Measurements from ENCODE around the gene C20orf144.

C20orf144 gene

GRCh38 chr20:33677991-33678702 lies 16.0 kb downstream of the C20orf144 start:
- no peak for DNase-seq

DNA sequence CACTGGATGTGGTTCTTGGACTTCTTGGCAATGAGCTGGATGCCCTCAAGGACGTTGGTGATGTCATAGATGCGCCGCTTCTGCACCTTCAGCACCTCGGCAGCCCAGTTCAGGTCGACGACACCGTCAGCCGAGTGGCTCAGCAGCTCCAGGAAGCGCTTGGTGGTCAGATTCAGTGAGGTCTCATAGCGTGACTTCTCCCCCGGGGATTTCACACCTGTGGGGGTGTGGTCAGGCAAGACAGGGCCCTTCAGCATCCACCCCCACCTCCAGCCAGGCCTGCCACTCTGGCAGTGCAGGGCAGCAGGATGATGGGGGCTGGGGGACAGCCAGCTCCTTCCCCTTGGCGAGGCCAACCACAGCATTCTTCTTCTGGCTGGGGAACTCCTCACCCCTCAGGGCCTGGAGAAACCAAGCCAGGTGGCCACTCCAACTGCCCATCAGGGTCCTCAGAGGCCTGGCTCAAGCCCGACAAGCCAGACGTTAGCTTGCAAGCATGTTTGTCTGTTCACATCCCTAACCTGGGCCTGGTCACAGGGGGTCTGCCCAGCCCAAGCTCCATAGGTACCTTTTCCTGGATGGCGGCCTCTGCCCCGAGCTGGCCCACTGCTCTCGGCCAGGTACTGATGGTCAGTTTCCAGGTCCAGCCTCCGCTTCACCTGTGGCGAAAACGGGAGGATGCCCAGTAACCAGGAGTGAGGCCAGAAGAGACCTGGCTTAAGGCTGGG lies 17.8 kb downstream of the C20orf144 start:
- peak in 1 of 5 donors; percentile 79 for DNase-seq

GRCh38 chr20:33680686-33681085 lies 18.6 kb downstream of the C20orf144 start:
- DNase-seq: no peak

DNA sequence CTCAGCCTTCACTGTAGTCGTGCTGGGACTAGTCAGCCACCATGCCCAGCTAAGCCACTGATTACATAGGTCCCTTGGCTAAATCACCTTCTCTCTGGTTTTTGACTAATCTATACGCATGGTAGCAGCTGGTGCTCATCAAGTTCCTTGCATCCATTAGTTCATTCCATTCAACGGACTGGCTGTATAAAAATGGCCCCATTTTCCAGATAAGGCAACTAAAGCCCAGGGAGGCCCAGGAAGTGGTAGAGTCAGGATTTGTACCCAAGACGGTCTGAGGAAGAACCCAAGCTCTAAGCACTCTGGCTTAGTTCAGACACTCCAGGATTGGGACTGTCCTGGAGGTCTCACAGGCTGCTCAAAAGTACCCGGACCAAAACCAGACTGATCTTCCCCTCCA lies 19.2 kb downstream of the C20orf144 start:
- no peak for DNase-seq

GRCh38 chr20:33681728-33682353 lies 19.7 kb downstream of the C20orf144 start:
- DNase-seq: peak in 1 of 5 donors; percentile 44

GRCh38 chr20:33684533-33685327 lies 22.6 kb downstream of the C20orf144 start:
- no peak for DNase-seq

DNA sequence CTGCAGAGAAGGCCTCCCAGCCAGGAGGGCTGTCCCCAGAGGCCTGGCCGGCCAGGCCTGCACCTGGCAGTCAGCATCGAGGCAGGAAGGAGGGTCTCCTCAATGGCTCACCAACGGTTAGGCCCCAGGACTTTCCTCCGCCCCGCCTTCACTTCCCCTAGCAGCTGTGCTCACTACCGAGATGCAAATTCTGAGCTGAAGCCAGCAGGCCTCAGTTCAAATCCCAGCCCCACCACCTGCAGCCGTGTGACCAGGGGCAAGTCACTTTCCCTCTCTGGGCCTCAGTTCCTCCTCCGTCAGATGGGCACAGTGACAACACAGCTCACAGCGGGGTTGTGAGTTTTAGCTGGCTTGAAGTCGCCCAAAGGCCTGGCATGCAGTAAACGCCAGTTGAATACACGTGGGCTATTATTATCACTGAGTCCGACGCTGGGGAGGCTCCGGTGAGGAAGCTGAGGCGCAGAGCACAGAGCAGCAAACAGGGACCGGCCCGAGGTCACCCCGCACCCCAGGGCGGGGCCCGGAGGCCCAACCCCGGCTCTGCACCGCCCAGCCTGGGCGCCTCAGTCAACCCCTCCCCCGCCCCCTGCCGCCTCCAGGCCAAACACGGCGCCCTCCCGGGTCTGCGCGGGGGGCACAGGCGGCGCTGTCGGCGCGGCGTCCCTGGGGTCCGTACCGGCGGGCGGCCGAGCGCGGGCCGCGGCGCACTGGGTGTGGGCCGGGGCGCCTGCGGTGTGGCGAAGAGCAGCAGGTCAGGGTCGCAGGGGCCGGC lies 23.4 kb downstream of the C20orf144 start:
- DNase-seq: peak in 3 of 5 donors; percentile 32 to 78 (median 49)

GRCh38 chr20:33686100-33686983 lies 24.2 kb downstream of the C20orf144 start, which contains the start of gene E2F1:
Gene E2F1 (minus strand): TSS chr20:33686385. CDS start chr20:33686264, 121 bp downstream.
- DNase-seq: peak; percentile 89 to 95 (median 92)

DNA sequence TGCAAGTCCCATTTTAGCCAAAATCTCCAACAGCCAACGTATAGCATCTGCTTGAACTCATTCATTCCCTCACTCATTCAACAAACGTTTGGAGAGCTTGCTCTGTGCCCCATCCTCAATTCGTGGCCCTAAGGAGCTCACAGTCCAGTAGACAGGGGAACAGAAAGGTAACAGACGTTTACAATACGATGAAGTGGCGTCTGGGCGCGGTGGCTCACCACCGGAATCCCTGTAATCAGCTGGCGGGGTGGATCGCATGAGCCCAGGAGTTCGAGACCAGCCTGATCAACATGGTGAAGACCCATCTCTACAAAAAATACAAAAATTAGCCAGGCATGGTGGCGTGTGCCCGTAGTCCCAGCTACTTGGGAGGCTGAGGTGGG lies 24.8 kb downstream of the C20orf144 start:
- DNase-seq: no peak

DNA sequence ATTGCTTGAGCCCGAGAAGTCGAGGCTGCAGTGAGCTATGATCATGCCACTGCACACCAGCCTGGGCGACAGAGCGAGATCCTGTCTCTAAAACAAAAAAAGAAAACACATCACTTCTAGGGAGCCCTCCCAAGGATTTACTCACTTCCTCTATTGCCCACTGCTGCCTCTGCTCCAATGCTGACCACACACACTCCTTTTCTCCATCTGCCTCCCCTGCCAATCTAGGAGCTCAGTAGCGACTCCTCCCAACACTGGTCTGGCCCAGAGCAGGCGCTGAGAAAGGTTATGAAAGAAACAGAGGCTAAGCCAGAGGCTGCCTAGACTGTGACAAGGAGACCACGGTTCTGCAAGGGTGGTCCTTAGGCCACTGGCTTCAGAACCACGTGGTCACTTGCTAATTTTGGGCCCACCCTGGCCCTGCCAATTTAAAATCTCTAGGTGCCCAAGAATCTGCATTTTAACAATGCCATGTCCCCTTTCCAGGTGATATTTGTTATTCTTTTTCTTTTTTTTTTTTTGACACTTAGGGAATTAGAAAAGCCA lies 25.3 kb downstream of the C20orf144 start:
- no peak for DNase-seq

DNA sequence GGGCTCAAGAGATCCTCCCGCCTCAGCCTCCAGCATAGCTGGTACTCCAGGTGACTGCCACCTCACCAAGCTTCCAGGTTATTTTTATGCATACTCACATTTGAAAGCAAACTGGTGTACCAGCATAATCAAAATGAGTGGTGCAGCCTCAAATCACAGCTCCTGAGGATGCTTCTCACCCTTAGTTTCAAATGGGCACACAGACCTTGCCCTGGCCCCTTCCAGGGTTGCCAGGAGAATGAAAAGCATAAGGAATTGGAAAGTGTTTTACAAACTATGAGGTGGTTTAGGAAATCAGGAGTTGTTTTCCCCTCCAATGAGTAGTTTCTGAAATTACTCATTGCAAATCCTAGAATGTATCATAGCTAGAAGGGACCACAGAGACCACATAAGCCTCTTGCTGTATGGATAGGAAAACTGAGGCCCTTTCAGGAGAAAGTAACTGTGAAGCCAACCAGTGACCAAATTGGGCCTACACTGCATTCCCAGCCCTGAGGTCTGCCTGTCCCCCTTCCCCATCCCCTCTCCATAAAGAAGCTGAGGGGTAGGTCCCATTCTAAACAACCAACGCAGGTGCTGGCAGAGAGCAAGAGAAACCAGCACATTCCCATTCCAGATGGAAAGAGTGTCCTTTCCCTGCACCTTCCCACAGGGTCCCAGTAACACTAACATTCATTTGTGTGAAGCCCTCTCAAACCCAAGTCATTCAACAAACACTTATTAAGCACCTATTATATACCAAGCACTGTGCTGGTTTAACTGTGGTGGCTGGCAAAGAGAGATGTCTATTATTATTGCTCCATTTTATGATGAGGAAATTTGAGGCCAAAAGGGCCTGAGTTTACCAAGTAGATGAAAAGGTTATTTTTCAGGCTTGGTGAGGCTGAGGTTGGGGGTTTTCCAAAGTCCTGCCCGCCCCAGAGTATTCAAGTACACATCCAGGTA lies 26.1 kb downstream of the C20orf144 start:
- DNase-seq: no peak

DNA sequence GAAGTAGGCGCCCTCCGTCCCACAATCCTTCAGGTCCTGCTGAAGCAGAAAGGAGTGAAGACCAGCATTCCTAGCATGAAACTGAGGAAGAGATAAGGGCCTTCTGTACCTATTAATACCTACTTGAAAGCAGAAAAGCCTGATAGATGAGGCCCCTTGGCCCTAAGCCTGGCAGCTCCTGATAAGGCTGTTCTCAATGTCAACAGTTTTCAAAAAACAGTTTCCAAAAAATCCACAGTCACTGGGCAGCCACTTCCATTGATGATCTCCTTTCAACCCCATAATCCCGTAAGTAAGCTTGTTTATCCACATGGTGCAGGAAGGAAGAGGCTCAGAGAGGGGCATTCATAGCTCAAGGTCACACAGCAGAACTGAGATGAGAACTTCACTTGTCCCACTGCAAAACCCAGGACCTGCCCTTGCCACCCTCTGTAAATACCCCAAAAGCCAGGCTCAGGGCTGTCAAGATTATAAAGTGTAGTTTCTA lies 26.9 kb downstream of the C20orf144 start:
- DNase-seq: no peak

DNA sequence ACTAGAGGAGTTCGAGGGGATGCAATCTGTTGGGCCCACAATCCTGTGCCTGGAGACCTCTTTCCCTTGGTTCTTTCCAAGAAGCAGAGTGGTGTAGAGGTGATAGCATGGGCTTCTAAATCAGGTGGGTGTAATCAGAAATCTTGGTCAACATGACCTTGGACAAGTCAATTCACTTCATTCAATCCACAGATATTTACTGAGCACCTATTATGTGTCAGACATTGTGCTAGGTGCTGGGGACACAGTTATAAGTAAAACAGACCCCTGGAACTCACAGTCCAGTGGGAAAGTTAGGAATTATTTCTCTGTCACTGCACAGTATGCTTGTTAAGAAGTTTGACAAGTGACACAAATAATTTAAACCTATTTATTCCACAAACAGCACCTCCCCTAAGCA lies 27.4 kb downstream of the C20orf144 start:
- no peak for DNase-seq

GRCh38 chr20:33689973-33690372 lies 27.8 kb downstream of the C20orf144 start:
- DNase-seq: peak in 1 of 5 donors; percentile 56

- DNase-seq: no peak
These were observed 31.2 kb downstream of the C20orf144 start for GRCh38 chr20:33693289-33693688.

- no peak for DNase-seq
These were observed 31.9 kb downstream of the C20orf144 start for GRCh38 chr20:33693741-33694638.

GRCh38 chr20:33694639-33695012 lies 32.5 kb downstream of the C20orf144 start:
- DNase-seq: no peak

DNA sequence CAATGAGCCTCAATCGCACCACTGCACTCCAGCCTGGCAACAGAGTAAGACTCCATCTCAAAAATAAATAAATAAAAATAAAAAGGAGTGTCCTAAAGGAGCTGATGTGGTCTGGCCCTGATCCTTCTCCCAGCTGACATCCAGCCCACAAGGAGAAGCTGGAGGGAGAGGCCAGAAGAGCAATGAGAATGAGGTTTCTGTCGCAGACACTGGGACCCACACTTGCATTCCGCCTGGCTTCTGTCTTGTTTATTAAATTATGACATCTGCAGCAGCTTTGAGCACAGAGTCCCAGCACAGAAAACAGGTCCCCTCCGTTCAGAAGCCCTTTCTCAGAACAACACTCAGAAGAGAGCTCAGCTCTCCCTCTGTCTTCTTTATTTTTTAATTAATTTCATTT lies 34.3 kb downstream of the C20orf144 start:
- DNase-seq: no peak

All from T-helper 1 cell (primary cell).